GM19240 (cell line): ENCODE measurements around the gene MYO6.
A peak's percentile ranks its signal among the peaks of the same experiment; 100 is the strongest.
"Not testable (repeated sequence)": the region's sequence is repeated elsewhere in the genome, so short reads cannot be mapped to it uniquely, and the experiment has no call there.

ENCODE experiments used
- DNase-seq: peaks from one replicate; pipeline ENCODE4 v3.0.0; 2011; ENCODE audit warnings: low spot score; ENCODE audit not compliant: insufficient read length

The MYO6 gene

DNA sequence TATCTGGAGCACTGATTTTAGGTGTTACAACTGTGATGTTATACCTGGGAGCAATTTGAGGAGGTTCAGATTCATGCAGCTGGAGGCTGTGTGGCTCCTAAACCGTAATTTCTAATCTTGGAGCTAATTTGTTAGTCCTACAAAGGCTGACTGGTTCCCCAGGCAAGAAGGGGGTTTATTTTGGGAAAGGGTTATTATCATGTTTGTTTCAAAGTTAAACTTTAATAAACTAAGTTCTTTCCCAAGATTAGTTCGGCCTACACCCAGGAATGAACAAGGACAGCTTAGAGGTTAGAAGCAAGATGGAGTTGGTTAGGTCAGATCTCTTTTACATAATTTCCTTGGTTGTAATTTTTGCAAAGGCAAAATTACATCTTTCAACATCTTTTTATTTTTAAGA, 135.8 kb downstream of the MYO6 start:
- DNase-seq, result no peak

GRCh38 chr6:75892384-75892783, 143.3 kb downstream of the MYO6 start:
- DNase-seq, result no peak

- DNase-seq, result no peak
These were observed 144.2 kb downstream of the MYO6 start for GRCh38 chr6:75893058-75893775.

GRCh38 chr6:75893776-75894152, 144.7 kb downstream of the MYO6 start:
- no peak for DNase-seq

DNA sequence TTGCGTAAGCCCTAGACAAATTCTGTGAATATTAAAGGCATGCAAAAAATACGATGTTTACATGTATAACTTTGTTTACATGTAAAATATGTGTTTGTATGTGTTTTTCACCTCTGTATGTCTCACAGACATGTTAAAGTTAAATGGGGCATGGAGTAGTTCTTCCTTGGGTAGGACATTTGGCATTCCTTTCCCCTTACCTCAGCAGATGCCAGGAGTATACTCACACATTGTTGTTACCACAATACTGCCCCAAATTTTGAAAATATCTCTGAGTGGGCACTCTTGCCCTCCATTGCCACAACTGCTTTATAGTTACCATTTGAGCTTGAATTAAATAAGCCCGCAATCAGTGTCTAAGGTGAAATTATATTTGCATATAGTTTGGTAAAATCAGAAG, 147.5 kb downstream of the MYO6 start:
- no peak for DNase-seq

DNA sequence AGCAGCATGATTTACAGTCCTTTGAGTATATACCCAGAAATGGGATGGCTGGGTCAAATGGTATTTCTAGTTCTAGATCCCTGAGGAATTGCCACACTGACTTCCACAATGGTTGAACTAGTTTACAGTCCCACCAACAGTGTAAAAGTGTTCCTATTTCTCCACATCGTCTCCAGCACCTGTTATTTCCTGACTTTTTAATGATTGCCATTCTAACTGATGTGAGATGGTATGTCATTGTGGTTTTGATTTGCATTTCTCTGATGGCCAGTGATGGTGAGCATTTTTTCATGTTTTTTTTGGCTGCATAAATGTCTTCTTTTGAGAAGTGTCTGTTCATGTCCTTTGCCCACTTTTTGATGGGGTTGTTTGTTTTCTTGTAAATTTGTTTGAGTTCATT, 151.2 kb downstream of the MYO6 start:
- DNase-seq, result not testable (repeated sequence)

GRCh38 chr6:75905129-75905528, 156.1 kb downstream of the MYO6 start:
- DNase-seq, result not testable (repeated sequence)

GRCh38 chr6:75906871-75907270, 157.8 kb downstream of the MYO6 start:
- DNase-seq, result no peak

- no peak for DNase-seq
These were observed 158.4 kb downstream of the MYO6 start for GRCh38 chr6:75907444-75907843.

- no peak for DNase-seq
These were observed 164.0 kb downstream of the MYO6 start for GRCh38 chr6:75913040-75913439.

DNA sequence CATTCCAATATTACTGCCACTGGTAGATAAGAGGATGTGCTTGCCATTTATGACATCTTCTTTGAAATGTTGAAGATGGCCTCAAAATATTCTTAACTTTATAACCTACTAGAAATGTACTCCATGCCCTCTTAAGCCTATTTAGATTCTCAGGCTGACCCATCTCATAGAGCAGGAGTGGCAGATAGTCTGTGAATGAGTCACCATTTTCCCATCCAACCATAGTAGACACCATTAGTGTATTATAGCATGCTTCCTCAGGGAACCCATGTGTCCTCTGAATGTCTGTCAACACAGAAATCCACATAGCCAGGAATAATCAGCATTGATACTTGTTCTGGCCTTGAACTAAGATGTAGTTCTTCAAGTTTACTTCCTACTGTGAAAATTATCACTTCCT, 173.2 kb downstream of the MYO6 start:
- DNase-seq, result no peak

GRCh38 chr6:75926293-75927168, 177.5 kb downstream of the MYO6 start:
- DNase-seq, result no peak

- no peak for DNase-seq
These were observed 182.1 kb downstream of the MYO6 start for GRCh38 chr6:75931011-75931680.

DNA sequence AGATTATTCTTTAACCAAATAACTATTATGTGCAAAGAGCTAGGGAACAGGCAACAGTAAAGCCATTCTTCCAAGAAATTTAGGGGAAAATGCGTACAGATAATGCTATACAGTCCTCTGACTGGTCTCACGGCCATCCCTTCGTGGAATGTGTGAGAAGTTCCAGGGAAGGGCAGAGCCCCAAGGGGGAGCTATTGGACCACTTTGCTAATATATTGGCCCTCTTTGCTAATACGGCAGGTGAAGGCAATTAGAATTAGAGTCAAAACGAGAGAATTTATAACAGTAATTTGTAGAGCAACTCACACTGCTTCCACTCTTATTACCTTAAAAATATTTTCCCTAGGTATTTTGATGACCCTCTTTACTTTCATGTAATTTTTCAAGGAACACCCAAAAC, 183.0 kb downstream of the MYO6 start:
- no peak for DNase-seq

GRCh38 chr6:75933387-75933975, 184.4 kb downstream of the MYO6 start:
- no peak for DNase-seq

DNA sequence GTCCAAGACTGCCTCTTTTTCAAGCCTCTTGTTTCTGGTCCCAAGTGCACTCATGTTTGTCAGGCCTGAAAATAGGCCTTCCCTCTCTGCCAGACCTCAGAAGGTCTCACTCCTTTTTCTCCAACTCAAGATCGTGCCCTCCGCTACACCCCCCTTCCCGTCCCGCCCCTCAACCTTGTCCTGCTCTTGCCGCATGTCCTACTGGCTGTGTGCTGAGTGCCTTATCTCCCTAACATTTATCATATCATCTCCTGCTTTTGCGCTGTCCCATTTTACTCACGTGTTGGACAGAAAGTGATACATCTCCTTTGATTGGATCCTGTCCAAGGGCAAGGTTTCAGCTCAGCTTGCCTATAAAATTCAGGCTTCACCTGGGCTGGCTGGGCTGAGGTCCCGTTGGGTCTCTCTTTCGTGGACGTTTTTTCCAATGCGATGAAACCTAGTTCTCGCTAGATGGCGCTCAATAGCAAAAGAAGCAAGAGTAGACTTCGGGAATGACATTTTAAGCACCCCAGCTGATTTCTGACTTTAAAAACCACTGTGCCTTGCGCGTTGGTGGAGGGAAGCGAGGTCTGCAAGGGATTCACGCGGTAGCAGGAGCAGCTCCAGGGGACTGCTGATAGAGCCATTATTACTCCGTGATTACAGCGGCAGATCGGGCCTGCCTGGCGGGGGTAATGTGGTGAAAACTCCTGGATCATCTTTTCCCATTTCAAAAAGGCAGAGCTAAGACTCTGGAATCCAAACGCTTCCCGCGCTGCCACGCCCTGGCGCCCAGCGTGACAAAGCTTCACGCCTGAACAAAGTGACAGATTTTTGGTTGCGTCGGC, 185.8 kb downstream of the MYO6 start:
- peak; percentile 7 for DNase-seq

DNA sequence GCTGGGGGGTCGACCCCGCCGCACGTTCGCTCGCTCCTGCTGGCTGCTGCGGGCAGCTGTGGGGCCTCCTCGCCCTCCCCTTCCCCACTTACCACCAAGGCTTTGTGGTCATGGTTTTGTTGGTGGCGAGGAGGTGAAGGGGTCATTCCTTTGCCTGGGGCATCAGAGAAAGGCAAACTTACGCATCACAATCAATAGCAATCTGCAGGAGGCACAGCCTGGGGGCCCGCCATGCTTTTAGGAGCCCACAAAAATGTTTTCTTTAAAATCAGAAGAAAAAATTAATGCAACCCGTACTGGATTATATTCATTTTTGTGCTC, 186.4 kb downstream of the MYO6 start:
- DNase-seq, result no peak

- DNase-seq, result no peak
These were observed 187.6 kb downstream of the MYO6 start for GRCh38 chr6:75936682-75937081.

DNA sequence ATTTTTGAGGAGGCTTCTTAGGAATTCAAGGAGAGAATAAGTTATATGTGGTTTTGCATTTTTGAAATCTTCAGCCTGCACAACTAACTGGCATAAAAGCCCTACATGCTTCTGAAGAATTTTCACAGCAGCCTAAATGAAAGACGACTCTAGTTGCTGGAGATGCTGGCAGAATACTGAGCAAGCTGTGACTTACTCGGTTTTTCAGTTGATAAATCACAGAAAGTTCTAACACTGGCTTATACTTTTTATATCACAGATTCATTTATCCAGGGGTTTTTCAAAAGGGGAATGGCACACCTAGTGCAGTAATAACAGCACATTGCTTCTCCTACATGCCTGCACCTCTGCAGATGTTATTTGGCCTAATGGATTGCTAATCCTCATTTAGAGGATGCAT, 188.8 kb downstream of the MYO6 start:
- DNase-seq, result no peak

GRCh38 chr6:75940564-75940963, 191.5 kb downstream of the MYO6 start:
- DNase-seq, result no peak

GRCh38 chr6:75941509-75941908, 192.5 kb downstream of the MYO6 start:
- DNase-seq, result no peak
